ENCODE data around the gene GLOD4.
"Not testable (repeated sequence)": the region's sequence is repeated elsewhere in the genome, so short reads cannot be mapped to it uniquely, and the experiment has no call there.

GLOD4 gene, protein sequence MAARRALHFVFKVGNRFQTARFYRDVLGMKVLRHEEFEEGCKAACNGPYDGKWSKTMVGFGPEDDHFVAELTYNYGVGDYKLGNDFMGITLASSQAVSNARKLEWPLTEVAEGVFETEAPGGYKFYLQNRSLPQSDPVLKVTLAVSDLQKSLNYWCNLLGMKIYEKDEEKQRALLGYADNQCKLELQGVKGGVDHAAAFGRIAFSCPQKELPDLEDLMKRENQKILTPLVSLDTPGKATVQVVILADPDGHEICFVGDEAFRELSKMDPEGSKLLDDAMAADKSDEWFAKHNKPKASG

DNA sequence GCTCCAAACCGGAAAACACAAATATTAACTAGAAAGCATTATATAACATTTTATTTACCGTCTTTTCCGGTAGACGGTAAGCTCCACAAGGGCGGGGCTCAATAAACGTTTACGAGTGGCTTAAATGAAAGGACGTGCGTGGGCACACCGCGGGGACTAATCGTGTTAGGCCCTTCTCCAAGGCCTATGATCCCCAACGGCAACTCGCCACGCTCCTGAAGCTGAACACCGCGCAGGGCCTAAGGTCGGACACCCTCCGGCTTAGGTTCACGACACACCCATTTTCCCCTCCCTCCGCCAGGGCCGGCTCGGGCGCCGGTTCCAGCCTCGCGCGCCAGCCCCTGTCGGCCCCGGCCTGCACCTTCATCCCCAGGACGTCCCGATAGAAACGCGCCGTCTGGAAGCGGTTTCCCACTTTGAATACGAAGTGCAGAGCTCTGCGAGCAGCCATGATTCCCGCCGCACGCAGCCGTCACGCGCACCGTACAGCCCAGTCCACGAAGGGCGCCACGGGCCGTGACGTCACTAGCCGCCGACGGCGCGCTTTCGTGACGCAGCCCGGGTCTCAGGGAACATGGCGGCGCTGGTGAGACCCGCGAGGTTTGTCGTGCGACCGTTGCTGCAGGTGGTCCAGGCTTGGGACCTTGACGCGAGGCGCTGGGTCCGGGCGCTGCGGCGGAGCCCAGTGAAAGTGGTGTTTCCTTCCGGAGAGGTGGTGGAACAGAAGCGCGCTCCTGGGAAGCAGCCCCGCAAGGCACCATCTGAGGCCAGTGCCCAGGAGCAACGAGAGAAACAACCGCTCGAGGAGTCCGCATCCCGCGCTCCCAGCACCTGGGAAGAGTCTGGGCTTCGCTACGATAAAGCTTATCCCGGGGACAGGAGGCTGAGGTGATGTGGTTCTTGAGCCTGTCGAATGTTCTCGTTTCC, at the start of gene GLOD4, which contains the start of gene MRM3:
Gene GLOD4, minus strand, starts transcription at position 476 of the 927 bp plus-strand sequence. Its CDS starts 25 bp downstream, at position 451.
Gene MRM3, plus strand, starts transcription at position 549 of the 927 bp plus-strand sequence. Its CDS starts 26 bp downstream, at position 575.
- Histone ChIP-seq H2AFZ (ENCODE audit: low read length) (peak within 1 kb of the TSS; percentile 92), H3K4me3 (ENCODE audit: low read length) (peak within 1 kb of the TSS; percentile 98), H4K20me1 (ENCODE audit: insufficient read depth, low read length) (no peaks in the 10 kb centered on the region), H3K9ac (ENCODE audit: low read length) (peak within 1 kb of the TSS; percentile 66), H3K4me1 (ENCODE audit: low read length) (peaks cover 12% of the 10 kb centered on the region), H3K79me2 (ENCODE audit: low read length) (peaks cover 45% of the 10 kb centered on the region), H3K36me3 (replicated peaks; ENCODE audit: insufficient read depth, low read length) (no peaks in the 10 kb centered on the region), H3K9me2 (replicated peaks; ENCODE audit: insufficient read depth, low read length) (no peaks in the 10 kb centered on the region), H3F3A (ENCODE audit: insufficient read depth, low read length) (no peaks in the 10 kb centered on the region), H3K27me3 (replicated peaks; ENCODE audit: insufficient read depth, low read length) (no peaks in the 10 kb centered on the region), H3K9me3 (replicated peaks; ENCODE audit: insufficient read depth, low read length) (no peaks in the 10 kb centered on the region), H3K27ac (ENCODE audit: low read length) (peak within 1 kb of the TSS; percentile 48; the same call in 1 of the 2 replicates), H3K4me2 (ENCODE audit: low read depth, low read length) (peak within 1 kb of the TSS; percentile 93)
- peak; percentile 88 for DNase-seq
- no peak for TF ChIP-seq EZH2 (optimal IDR thresholded peaks at IDR 0.05; ENCODE audit: low read depth, low read length)
- TF ChIP-seq, protein P1, sequence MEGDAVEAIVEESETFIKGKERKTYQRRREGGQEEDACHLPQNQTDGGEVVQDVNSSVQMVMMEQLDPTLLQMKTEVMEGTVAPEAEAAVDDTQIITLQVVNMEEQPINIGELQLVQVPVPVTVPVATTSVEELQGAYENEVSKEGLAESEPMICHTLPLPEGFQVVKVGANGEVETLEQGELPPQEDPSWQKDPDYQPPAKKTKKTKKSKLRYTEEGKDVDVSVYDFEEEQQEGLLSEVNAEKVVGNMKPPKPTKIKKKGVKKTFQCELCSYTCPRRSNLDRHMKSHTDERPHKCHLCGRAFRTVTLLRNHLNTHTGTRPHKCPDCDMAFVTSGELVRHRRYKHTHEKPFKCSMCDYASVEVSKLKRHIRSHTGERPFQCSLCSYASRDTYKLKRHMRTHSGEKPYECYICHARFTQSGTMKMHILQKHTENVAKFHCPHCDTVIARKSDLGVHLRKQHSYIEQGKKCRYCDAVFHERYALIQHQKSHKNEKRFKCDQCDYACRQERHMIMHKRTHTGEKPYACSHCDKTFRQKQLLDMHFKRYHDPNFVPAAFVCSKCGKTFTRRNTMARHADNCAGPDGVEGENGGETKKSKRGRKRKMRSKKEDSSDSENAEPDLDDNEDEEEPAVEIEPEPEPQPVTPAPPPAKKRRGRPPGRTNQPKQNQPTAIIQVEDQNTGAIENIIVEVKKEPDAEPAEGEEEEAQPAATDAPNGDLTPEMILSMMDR (IDR thresholded peaks at IDR 0.05; ENCODE audit: low read length), result 0 out of 2 replicates have a peak, but pooled peaks have one; percentile 9

DNA sequence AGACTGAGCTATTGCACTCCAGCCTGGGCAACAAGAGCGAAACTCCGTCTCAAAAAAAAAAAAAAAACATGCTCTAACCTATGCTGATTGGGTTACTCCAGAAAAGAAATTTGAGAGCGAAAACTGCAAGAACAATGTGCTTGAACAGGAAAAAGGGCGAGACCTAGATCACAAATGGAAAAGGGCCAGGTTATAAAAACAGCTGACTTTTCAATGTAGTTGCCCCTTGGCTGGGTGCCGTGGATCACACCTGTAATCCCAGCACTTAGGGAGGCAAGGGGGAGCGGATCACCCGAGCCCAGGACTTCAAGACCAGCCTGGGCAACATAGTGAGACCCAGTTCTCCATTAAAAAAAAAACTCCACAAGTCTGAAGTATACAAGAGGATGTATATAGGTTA, 48.9 kb upstream of the GLOD4 start:
- H3K36me3 ChIP-seq (replicated peaks; ENCODE audit: insufficient read depth, low read length), result no peaks in the 10 kb centered on the region
- no peaks in the 10 kb centered on the region for H3F3A ChIP-seq (ENCODE audit: insufficient read depth, low read length)
- peaks cover 84% of the 10 kb centered on the region for H3K27me3 ChIP-seq (replicated peaks; ENCODE audit: insufficient read depth, low read length)
- no peaks in the 10 kb centered on the region for H3K79me2 ChIP-seq (ENCODE audit: low read length)
- no peak overlapping the region for H3K9ac ChIP-seq (ENCODE audit: low read length)
- no peaks in the 10 kb centered on the region for H3K4me1 ChIP-seq (ENCODE audit: low read length)
- H3K9me3 ChIP-seq (replicated peaks; ENCODE audit: insufficient read depth, low read length), result no peaks in the 10 kb centered on the region
- DNase-seq, result no peak
- H3K4me3 ChIP-seq (ENCODE audit: low read length), result no peak overlapping the region
- no peaks in the 10 kb centered on the region for H3K9me2 ChIP-seq (replicated peaks; ENCODE audit: insufficient read depth, low read length)
- no peak for TF ChIP-seq EZH2 (optimal IDR thresholded peaks at IDR 0.05; ENCODE audit: low read depth, low read length)
- TF ChIP-seq, protein P1 (IDR thresholded peaks at IDR 0.05; ENCODE audit: low read length), result no peak
- no peak for TF ChIP-seq EZH2phosphoT487 (IDR thresholded peaks at IDR 0.05; ENCODE audit: low read length)
- no peaks in the 10 kb centered on the region for H4K20me1 ChIP-seq (ENCODE audit: insufficient read depth, low read length)
- H3K27ac ChIP-seq (ENCODE audit: low read length), result no peak overlapping the region
- H2AFZ ChIP-seq (ENCODE audit: low read length), result no peak overlapping the region
- H3K4me2 ChIP-seq (ENCODE audit: low read depth, low read length), result no peak overlapping the region

DNA sequence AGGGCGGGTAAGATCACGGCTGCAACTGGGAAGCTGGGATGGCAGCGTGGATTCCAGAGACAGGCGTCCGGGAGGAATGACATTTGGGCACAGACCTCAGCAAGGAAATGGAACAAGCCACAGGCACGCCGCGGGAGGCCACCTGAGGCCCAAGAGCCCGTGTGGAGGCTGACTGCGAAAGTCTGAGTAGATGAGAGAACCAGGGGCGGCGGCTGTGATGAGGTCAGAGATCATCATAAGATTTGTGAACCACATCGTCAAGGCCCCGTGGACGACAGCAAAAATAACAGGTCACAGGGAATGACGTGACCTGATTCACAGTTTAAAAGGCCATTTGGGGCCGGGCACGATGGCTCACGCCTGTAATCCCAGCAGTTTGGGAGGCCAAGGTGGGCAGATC, 48.3 kb upstream of the GLOD4 start:
- H3K4me1 ChIP-seq (ENCODE audit: low read length), result no peaks in the 10 kb centered on the region
- TF ChIP-seq EZH2phosphoT487 (IDR thresholded peaks at IDR 0.05; ENCODE audit: low read length) (no peak), EZH2 (optimal IDR thresholded peaks at IDR 0.05; ENCODE audit: low read depth, low read length) (no peak)
- TF ChIP-seq, protein P1 (IDR thresholded peaks at IDR 0.05; ENCODE audit: low read length), result no peak
- no peak overlapping the region for H3K9ac ChIP-seq (ENCODE audit: low read length)
- no peak overlapping the region for H3K4me3 ChIP-seq (ENCODE audit: low read length)
- H3F3A ChIP-seq (ENCODE audit: insufficient read depth, low read length), result no peaks in the 10 kb centered on the region
- H3K9me3 ChIP-seq (replicated peaks; ENCODE audit: insufficient read depth, low read length), result no peaks in the 10 kb centered on the region
- H3K27me3 ChIP-seq (replicated peaks; ENCODE audit: insufficient read depth, low read length), result peaks cover 88% of the 10 kb centered on the region
- no peaks in the 10 kb centered on the region for H3K79me2 ChIP-seq (ENCODE audit: low read length)
- DNase-seq, result no peak
- no peak overlapping the region for H2AFZ ChIP-seq (ENCODE audit: low read length)
- no peaks in the 10 kb centered on the region for H3K9me2 ChIP-seq (replicated peaks; ENCODE audit: insufficient read depth, low read length)
- no peak overlapping the region for H3K27ac ChIP-seq (ENCODE audit: low read length)
- no peak overlapping the region for H3K4me2 ChIP-seq (ENCODE audit: low read depth, low read length)
- no peaks in the 10 kb centered on the region for H4K20me1 ChIP-seq (ENCODE audit: insufficient read depth, low read length)
- H3K36me3 ChIP-seq (replicated peaks; ENCODE audit: insufficient read depth, low read length), result no peaks in the 10 kb centered on the region

DNA sequence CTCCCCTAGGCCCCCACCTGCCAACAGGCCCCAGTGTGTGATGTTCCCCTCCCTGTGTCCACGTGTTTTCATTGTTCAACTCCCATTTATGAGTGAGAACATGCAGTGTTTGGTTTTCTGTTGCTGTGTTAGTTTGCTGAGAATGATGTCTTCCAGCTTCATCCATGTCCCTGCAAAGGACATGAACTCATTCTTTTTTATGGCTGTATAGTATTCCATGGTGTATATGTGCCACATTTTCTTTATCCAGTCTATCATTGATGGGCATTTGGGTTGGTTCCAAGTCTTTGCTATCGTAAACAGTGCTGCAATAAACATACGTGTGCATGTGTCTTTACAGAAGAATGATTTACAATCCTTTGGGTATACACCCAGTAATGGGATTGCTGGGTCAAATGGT, 47.5 kb upstream of the GLOD4 start:
- not testable (repeated sequence) for H3K9me2 ChIP-seq (replicated peaks; ENCODE audit: insufficient read depth, low read length); H3F3A ChIP-seq (ENCODE audit: insufficient read depth, low read length); H3K9ac ChIP-seq (ENCODE audit: low read length); H3K27ac ChIP-seq (ENCODE audit: low read length); H3K4me1 ChIP-seq (ENCODE audit: low read length); H3K9me3 ChIP-seq (replicated peaks; ENCODE audit: insufficient read depth, low read length); H3K79me2 ChIP-seq (ENCODE audit: low read length); H2AFZ ChIP-seq (ENCODE audit: low read length); H3K4me3 ChIP-seq (ENCODE audit: low read length); H3K36me3 ChIP-seq (replicated peaks; ENCODE audit: insufficient read depth, low read length); DNase-seq; H3K4me2 ChIP-seq (ENCODE audit: low read depth, low read length); H4K20me1 ChIP-seq (ENCODE audit: insufficient read depth, low read length)
- peaks cover 88% of the 10 kb centered on the region for H3K27me3 ChIP-seq (replicated peaks; ENCODE audit: insufficient read depth, low read length)
